K562 (cell line): ENCODE measurements around the gene BAIAP2. TPM values are rescaled to one million over a fixed set of nuclear protein-coding genes. Genes with fewer than 3 reads are reported as not detected.

Experiments
- ATAC-seq: fragments of 200-7000 bp; cut with Tn5 transposase; 3 replicates; pipeline ENCODE4 v1.9.1; 2020; ENCODE audit warnings: moderate library complexity
- BruUV-seq: library from RNA; stranded (reverse); fragments of 400-500 nt; replicated peaks from 2 replicates; lab custom pipeline; 2021; lab: Mats Ljungman, UMichigan
- CTCF ChIA-PET: fragments of 300-600 bp; formaldehyde crosslinking; extraction: SDS; loops from one replicate; lab custom pipeline; 2021; ENCODE audit warnings: low intra/inter-chr PET ratio; lab: Yijun Ruan, JAX
- POLR2A ChIA-PET: fragments of 300-600, 350-650 bp; sonication (Branson Sonifier 250); formaldehyde crosslinking; extraction: SDS; loops from one replicate; lab custom pipeline; 2021; ENCODE audit warnings: antibody characterized with exemption, inconsistent platforms; lab: Yijun Ruan, JAX
- DNase-seq, 4 experiments: peaks; one replicate each; pipeline versions ENCODE4 v3.0.0 to v3.0.0-alpha.2; 2011 to 2018; ENCODE audit warnings: low spot score in 3 of 4, mixed read lengths in 3 of 4; ENCODE audit errors: extremely low read depth in 1 of 4
- FAIRE-seq: peaks from 2 replicates; lab custom pipeline; 2011; peaks lifted over from hg19 to GRCh38; lab: Jason Lieb, UNC
- H2AFZ ChIP-seq: 2 replicates; pipeline ENCODE4 v1.6.0; 2011; ENCODE audit warnings: low read depth, low read length, control low read depth, inconsistent platforms
- H3K27ac ChIP-seq: fragments of 200-600 bp; 3 replicates; pipeline ENCODE4 v1.8.0; 2011; ENCODE audit warnings: low read depth, mild to moderate bottlenecking, control low read depth, inconsistent platforms, low read length, moderate library complexity, mixed read lengths; ENCODE audit errors: extremely low read depth
- H3K27me3 ChIP-seq, 2 experiments: fragments of 300-600 bp in 1 of 2; 2 replicates in 1 of 2; 3 replicates in 1 of 2; pipeline versions ENCODE4 v1.6.0 to v1.8.0; 2011; ENCODE audit warnings: inconsistent platforms in 2 of 2, low read length in 2 of 2, mild to moderate bottlenecking in 1 of 2, mixed read lengths in 1 of 2, moderate library complexity in 1 of 2; ENCODE audit not compliant: control insufficient read depth in 2 of 2, insufficient read depth in 2 of 2
- H3K36me3 ChIP-seq: fragments of 300-600 bp; 3 replicates; pipeline ENCODE4 v1.8.0; 2011; ENCODE audit warnings: mild to moderate bottlenecking, low read length, inconsistent platforms; ENCODE audit not compliant: control insufficient read depth, insufficient read depth
- H3K4me1 ChIP-seq, 2 experiments: fragments of 200-600 bp in 1 of 2; replicated peaks in 1 of 2; 2 replicates in 1 of 2; 3 replicates in 1 of 2; pipeline versions ENCODE4 v1.5.1 to v1.8.0; 2011; ENCODE audit warnings: inconsistent platforms in 2 of 2, low read length in 2 of 2, mild to moderate bottlenecking in 1 of 2, mixed read lengths in 1 of 2, moderate library complexity in 1 of 2; ENCODE audit not compliant: control insufficient read depth in 2 of 2, insufficient read depth in 2 of 2
- H3K4me2 ChIP-seq: 2 replicates; pipeline ENCODE4 v1.6.1; 2011; ENCODE audit warnings: low read length, control low read depth, inconsistent platforms, mixed read lengths; ENCODE audit not compliant: insufficient read depth
- H3K4me3 ChIP-seq: fragments of 200-600 bp; sonication (generic), shearing (Covaris generic); 2 replicates; pipeline ENCODE4 v1.5.1; 2016; ENCODE audit warnings: control low read depth, inconsistent platforms
- H3K79me2 ChIP-seq: fragments of 200-600 bp; 3 replicates; pipeline ENCODE4 v1.8.0; 2011; ENCODE audit warnings: low read length, inconsistent platforms; ENCODE audit not compliant: control insufficient read depth, insufficient read depth
- H3K9ac ChIP-seq, 2 experiments: 2 replicates each; pipeline versions ENCODE4 v1.6.0 to v1.6.1; 2011; ENCODE audit warnings: low read depth in 2 of 2, low read length in 2 of 2, control low read depth in 1 of 2, inconsistent platforms in 1 of 2, mild to moderate bottlenecking in 1 of 2, mixed read lengths in 1 of 2; ENCODE audit not compliant: insufficient read depth in 1 of 2
- H3K9me1 ChIP-seq: one replicate; pipeline ENCODE4 v1.6.0; 2011; ENCODE audit warnings: inconsistent platforms, mild to moderate bottlenecking, low read length, moderate library complexity; ENCODE audit not compliant: control insufficient read depth, insufficient read depth
- H3K9me3 ChIP-seq: replicated peaks from 2 replicates; pipeline ENCODE4 v1.5.1; 2011; ENCODE audit warnings: low read depth, low read length, inconsistent platforms; ENCODE audit not compliant: control insufficient read depth, insufficient read depth
- H4K20me1 ChIP-seq: replicated peaks from 2 replicates; pipeline ENCODE4 v1.6.1; 2011; ENCODE audit warnings: low read length, inconsistent platforms, mixed read lengths; ENCODE audit not compliant: control insufficient read depth, insufficient read depth
- MBD2 ChIP-seq: sonication (generic); IDR thresholded peaks from 2 replicates; pipeline ENCODE4 v1.6.1; 2016; ENCODE audit warnings: low read depth, borderline replicate concordance
- PCBP2 ChIP-seq: fragments of 200-400 bp; formaldehyde crosslinking; IDR thresholded peaks from 2 replicates; pipeline ENCODE4 v1.6.1; 2018; ENCODE audit warnings: low read length, low read depth, mild to moderate bottlenecking, moderate library complexity; ENCODE audit not compliant: poor library complexity, severe bottlenecking
- ZNF133 ChIP-seq: fragments of 250-450 bp; sonication (Bioruptor Pico); IDR thresholded peaks from 2 replicates; pipeline ENCODE4 v1.4.0; 2020; ENCODE audit warnings: mild to moderate bottlenecking
- ZNF696 ChIP-seq: fragments of 250-450 bp; sonication (Bioruptor Pico); conservative IDR thresholded peaks from 2 replicates; pipeline ENCODE4 v1.4.0; 2020; ENCODE audit warnings: mild to moderate bottlenecking, moderate library complexity
- WGBS: fragments of 100-300 bp; shearing (Covaris generic); methylation state at CpG from one replicate; pipeline ENCODE4 v1.1.6; 2016; ENCODE audit warnings: low coverage, mixed read lengths; ENCODE audit not compliant: insufficient coverage; ENCODE audit errors: missing lambda C conversion rate; 5-methylcytosine and 5-hydroxymethylcytosine counted together
- in situ Hi-C: fragments of 300-500 bp; cut with MboI; formaldehyde crosslinking; loops from 4 replicates; pipeline ENCODE4 v1.15.0; 2018; ENCODE audit warnings: inconsistent platforms, mixed read lengths
- intact Hi-C: fragments of 100-400 bp; cut with micrococcal nuclease; formaldehyde crosslinking; loops from 2 replicates; pipeline ENCODE4 v1.14.2; 2022
- polyA plus RNA-seq, 8 experiments: library from polyadenylated mRNA; depleted of rRNA in 4 of 8; stranded (reverse) in 5 of 8; unstranded in 3 of 8; fragments of >200 nt; fragmentation: Nextera tagmentation in 2 of 8; fragmentation: Illumina TruSeq in 1 of 8; extraction: Ambion mirVana in 2 of 8; extraction: Trizol in 1 of 8; gene quantifications; 2 replicates each; pipeline versions ENCODE4 v1.2.1 to v1.2.3, GENCODE V29; 2011 to 2014; ENCODE audit warnings: inconsistent platforms in 1 of 8, missing spikeins in 1 of 8
- total RNA-seq, 7 experiments: library from RNA; depleted of rRNA in 6 of 7; stranded (reverse); fragments of >200 nt in 6 of 7; fragmentation: Illumina TruSeq in 2 of 7; extraction: Trizol in 2 of 7; gene quantifications; 2 replicates each; pipeline versions ENCODE4 v1.2.1 to v1.2.3, GENCODE V29; 2011 to 2021; ENCODE audit warnings: low replicate concordance in 1 of 7
- TF ChIP-seq, protein P1 (sequence below): sonication (generic); formaldehyde crosslinking; IDR thresholded peaks from 2 replicates; pipeline ENCODE4 v1.8.0; 2022; ENCODE audit warnings: mild to moderate bottlenecking, missing genetic modification reagents, borderline replicate concordance

BAIAP2 gene
- total and polyA plus RNA-seq, 9 of the 15 experiments (the other 6 are each of a cell fraction or from before 2014, with no cell fraction given), result 2.3 to 51.6 (median 18.4) TPM

DNA sequence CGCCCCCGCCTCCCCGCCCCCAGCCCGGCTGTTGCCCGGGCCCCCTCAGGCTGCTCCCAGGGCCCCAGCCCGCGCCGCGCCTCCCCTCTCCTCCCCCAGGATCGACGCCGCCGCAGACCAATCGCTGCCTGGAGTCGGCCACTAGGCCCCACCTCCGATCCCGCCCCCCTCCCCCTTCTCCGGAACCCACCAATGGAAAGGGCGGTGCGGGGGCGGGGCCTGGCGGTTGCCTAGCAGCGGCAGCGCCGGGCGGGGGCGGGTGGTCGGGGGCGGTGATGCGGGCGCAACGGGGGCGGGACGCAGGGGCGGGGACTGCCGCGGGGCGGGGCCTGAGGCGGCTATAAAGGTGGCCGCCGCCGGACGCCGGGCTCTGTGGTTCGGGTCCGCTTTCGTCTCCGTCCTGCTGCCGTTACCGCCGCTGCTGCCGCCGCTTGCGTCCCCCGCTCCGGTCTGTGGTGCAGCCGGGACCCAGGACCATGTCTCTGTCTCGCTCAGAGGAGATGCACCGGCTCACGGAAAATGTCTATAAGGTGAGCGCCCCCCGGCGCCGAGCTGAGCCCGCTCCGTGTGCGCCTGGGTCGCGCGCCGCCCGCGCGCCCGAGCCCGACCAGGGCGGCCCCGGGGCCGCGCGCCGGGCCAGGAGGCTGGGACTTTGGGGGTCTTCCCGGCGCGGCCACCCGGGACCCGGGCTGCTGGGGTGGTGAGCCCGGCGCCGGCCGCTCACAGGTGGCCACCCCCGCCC, at the start of gene BAIAP2 (continued):
- TF ChIP-seq ZNF133 (CRISPR knock-in tag), result no peak
- TF ChIP-seq, all 486 proteins: peak for 81

DNA sequence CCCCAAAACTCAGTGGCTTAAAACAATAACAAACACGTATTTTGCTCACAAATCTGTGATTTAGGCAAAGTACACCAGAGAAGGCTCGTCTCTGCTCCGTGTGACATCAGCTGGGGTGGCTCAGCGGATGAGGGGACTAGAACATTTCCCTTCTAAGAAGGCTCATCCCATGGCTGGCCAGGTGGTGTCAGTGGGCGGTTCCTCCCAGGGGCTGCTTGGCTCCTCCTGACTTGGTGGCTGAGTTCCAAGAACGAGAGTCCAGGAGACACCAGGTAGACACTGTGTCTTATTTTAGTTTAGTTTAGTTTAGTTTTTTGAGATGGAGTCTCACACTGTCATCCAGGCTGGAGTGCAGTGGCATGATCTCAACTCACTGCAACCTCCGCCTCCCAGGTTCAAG, 48.9 kb upstream of the BAIAP2 start:
- H3K27me3 ChIP-seq, result peaks cover 12 to 28% of the 10 kb centered on the region in 2 experiments; a peak in 4 of 5 replicates
- no peak overlapping the region for H3K4me2 ChIP-seq
- ChIA-PET CTCF (interaction anchor here (0.7 to 0.8 kb wide), 2 partner anchors 16 to 115 kb away, joined by 3 read pairs; no protein-coding TSS in a partner anchor), POLR2A (interaction anchor here (0.7 to 0.9 kb wide), 2 partner anchors 13 to 558 kb away, joined by 3 read pairs; no protein-coding TSS in a partner anchor)
- 0 out of 2 replicates have a peak, but pooled peaks cover 9% of the 10 kb centered on the region for H4K20me1 ChIP-seq
- no peaks in the 10 kb centered on the region for H3K9me3 ChIP-seq
- FAIRE-seq (no peak), DNase-seq (no peak), ATAC-seq (no peak)
- WGBS, result 39% methylated on average over 7 of the region's 7 CpGs
- no peaks in the 10 kb centered on the region for H3K36me3 ChIP-seq
- no peak overlapping the region for H3K27ac ChIP-seq
- H3K9ac ChIP-seq, result no peak overlapping the region
- H3K79me2 ChIP-seq, result no peaks in the 10 kb centered on the region
- intact Hi-C loops, result loop anchor here (10.0 kb wide), 1 partner anchor 239 kb away; the partner anchor contains the start of gene CEP131
- TF ChIP-seq PCBP2 (no peak), MBD2 (no peak), ZNF696 (CRISPR knock-in tag) (no peak)
- TF ChIP-seq, protein P1, sequence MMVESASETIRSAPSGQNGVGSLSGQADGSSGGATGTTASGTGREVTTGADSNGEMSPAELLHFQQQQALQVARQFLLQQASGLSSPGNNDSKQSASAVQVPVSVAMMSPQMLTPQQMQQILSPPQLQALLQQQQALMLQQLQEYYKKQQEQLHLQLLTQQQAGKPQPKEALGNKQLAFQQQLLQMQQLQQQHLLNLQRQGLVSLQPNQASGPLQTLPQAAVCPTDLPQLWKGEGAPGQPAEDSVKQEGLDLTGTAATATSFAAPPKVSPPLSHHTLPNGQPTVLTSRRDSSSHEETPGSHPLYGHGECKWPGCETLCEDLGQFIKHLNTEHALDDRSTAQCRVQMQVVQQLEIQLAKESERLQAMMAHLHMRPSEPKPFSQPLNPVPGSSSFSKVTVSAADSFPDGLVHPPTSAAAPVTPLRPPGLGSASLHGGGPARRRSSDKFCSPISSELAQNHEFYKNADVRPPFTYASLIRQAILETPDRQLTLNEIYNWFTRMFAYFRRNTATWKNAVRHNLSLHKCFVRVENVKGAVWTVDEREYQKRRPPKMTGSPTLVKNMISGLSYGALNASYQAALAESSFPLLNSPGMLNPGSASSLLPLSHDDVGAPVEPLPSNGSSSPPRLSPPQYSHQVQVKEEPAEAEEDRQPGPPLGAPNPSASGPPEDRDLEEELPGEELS (CRISPR knock-in tag), result no peak
- TF ChIP-seq, all 486 proteins: peak for 0
- Histone ChIP-seq H3K4me3 (no peak overlapping the region), H3K9me1 (no peaks in the 10 kb centered on the region), H3K4me1 (peaks cover 0 to 50% of the 10 kb centered on the region in 2 experiments; a peak in 3 of 5 replicates), H2AFZ (no peak overlapping the region)
- no TSS peak for BruUV-seq
- in situ Hi-C loops, result loop anchor here (5.0 to 10.0 kb wide), 2 partner anchors 111 to 791 kb away; no protein-coding TSS in a partner anchor
